WTC11 (cell line): Measurements from ENCODE around the gene GYPE. TPM values are rescaled to one million over a fixed set of nuclear protein-coding genes. Genes with fewer than 3 reads are reported as not detected.
A peak's percentile ranks its signal among the peaks of the same experiment; 100 is the strongest.
"Not testable (repeated sequence)": the region's sequence is repeated elsewhere in the genome, so short reads cannot be mapped to it uniquely, and the experiment has no call there.

ENCODE experiments used
- ATAC-seq: fragments of 200-7000 bp; cut with Tn5 transposase; 2 replicates; pipeline ENCODE4 v1.10.0; 2021; ENCODE audit warnings: mild to moderate bottlenecking, moderate library complexity
- CTCF ChIA-PET: fragments of 300-600 bp; sonication (Branson Sonifier 250); formaldehyde crosslinking; loops from one replicate; lab custom pipeline; 2021; ENCODE audit warnings: antibody characterized with exemption; lab: Charles Lee
- POLR2A ChIA-PET: fragments of 350-600 bp; sonication (Branson Sonifier 250); formaldehyde crosslinking; loops from one replicate; lab custom pipeline; 2021; ENCODE audit warnings: antibody characterized with exemption; lab: Charles Lee
- DNase-seq: peaks from one replicate; pipeline ENCODE4 v3.0.0; 2021; ENCODE audit warnings: low spot score
- H3K27ac Mint-ChIP-seq: 2 replicates; pipeline ENCODE4 v1.8.0; 2021; ENCODE audit warnings: mixed read lengths
- H3K27me3 Mint-ChIP-seq: 2 replicates; pipeline ENCODE4 v1.8.0; 2021; ENCODE audit warnings: low read depth, mild to moderate bottlenecking, moderate library complexity, mixed read lengths
- H3K36me3 Mint-ChIP-seq: 2 replicates; pipeline ENCODE4 v1.8.0; 2021; ENCODE audit warnings: mixed read lengths
- H3K4me1 Mint-ChIP-seq: 2 replicates; pipeline ENCODE4 v1.8.0; 2022; ENCODE audit warnings: mixed read lengths
- H3K4me3 Mint-ChIP-seq: 2 replicates; pipeline ENCODE4 v1.8.0; 2021; ENCODE audit warnings: mild to moderate bottlenecking, moderate library complexity, mixed read lengths
- H3K9me3 Mint-ChIP-seq: 2 replicates; pipeline ENCODE4 v1.8.0; 2021; ENCODE audit warnings: mixed read lengths
- ATF2 ChIP-seq: sonication (generic); formaldehyde crosslinking; IDR thresholded peaks from 2 replicates; pipeline ENCODE4 v1.8.1; 2022; ENCODE audit warnings: low read depth, missing genetic modification reagents, borderline replicate concordance
- CREB1 ChIP-seq: sonication (generic); formaldehyde crosslinking; IDR thresholded peaks from 2 replicates; pipeline ENCODE4 v1.8.0; 2023; ENCODE audit warnings: mild to moderate bottlenecking, missing genetic modification reagents
- ERG ChIP-seq: fragments of 250-450 bp; sonication (Bioruptor Pico); IDR thresholded peaks from 2 replicates; pipeline ENCODE4 v1.8.0; 2021; ENCODE audit warnings: mild to moderate bottlenecking
- ETV6 ChIP-seq: sonication (generic); formaldehyde crosslinking; IDR thresholded peaks from 2 replicates; pipeline ENCODE4 v1.8.1; 2022; ENCODE audit warnings: mild to moderate bottlenecking, missing genetic modification reagents
- FOXJ3 ChIP-seq: sonication (generic); formaldehyde crosslinking; IDR thresholded peaks from 2 replicates; pipeline ENCODE4 v1.9.0; 2021; ENCODE audit warnings: missing genetic modification reagents, mild to moderate bottlenecking, borderline replicate concordance
- IRF2 ChIP-seq: sonication (generic); formaldehyde crosslinking; IDR thresholded peaks from 2 replicates; pipeline ENCODE4 v1.8.0; 2022; ENCODE audit warnings: low read depth, missing genetic modification reagents, borderline replicate concordance
- JUN ChIP-seq: sonication (generic); formaldehyde crosslinking; IDR thresholded peaks from 2 replicates; pipeline ENCODE4 v1.8.0; 2023; ENCODE audit warnings: mild to moderate bottlenecking, missing genetic modification reagents
- MXD4 ChIP-seq: fragments of 250-450 bp; sonication (Bioruptor Pico); IDR thresholded peaks from 2 replicates; pipeline ENCODE4 v1.8.0; 2021; ENCODE audit warnings: mild to moderate bottlenecking, moderate library complexity, borderline replicate concordance
- NR2C2 ChIP-seq: sonication (generic); formaldehyde crosslinking; IDR thresholded peaks from 2 replicates; pipeline ENCODE4 v1.8.0; 2022; ENCODE audit warnings: mild to moderate bottlenecking, missing genetic modification reagents
- TEAD1 ChIP-seq: sonication (generic); formaldehyde crosslinking; IDR thresholded peaks from 2 replicates; pipeline ENCODE4 v1.8.0; 2022; ENCODE audit warnings: mild to moderate bottlenecking, missing genetic modification reagents
- TP53 ChIP-seq: sonication (generic); formaldehyde crosslinking; IDR thresholded peaks from 2 replicates; pipeline ENCODE4 v1.8.1; 2023; ENCODE audit warnings: mild to moderate bottlenecking, missing genetic modification reagents
- USF1 ChIP-seq: sonication (generic); formaldehyde crosslinking; IDR thresholded peaks from 2 replicates; pipeline ENCODE4 v1.8.0; 2022; ENCODE audit warnings: mild to moderate bottlenecking, missing genetic modification reagents
- ZNF138 ChIP-seq: sonication (generic); formaldehyde crosslinking; conservative IDR thresholded peaks from 2 replicates; pipeline ENCODE4 v1.8.1; 2022; ENCODE audit warnings: mild to moderate bottlenecking, moderate library complexity, missing genetic modification reagents
- ZNF425 ChIP-seq: fragments of 250-450 bp; sonication (Bioruptor Pico); conservative IDR thresholded peaks from 2 replicates; pipeline ENCODE4 v1.9.0; 2021; ENCODE audit warnings: mild to moderate bottlenecking
- total RNA-seq: library from RNA; stranded (reverse); gene quantifications from 3 replicates; pipeline ENCODE4 v1.2.3, GENCODE V29; 2021
- TF ChIP-seq, protein P1 (sequence below): sonication (generic); formaldehyde crosslinking; IDR thresholded peaks from 2 replicates; pipeline ENCODE4 v1.8.0; 2022; ENCODE audit warnings: mild to moderate bottlenecking, missing genetic modification reagents
- TF ChIP-seq, protein P2 (sequence below): sonication (generic); formaldehyde crosslinking; IDR thresholded peaks from 2 replicates; pipeline ENCODE4 v1.8.1; 2023; ENCODE audit warnings: mild to moderate bottlenecking, missing genetic modification reagents

GYPE gene
- total RNA-seq, 1 experiment from 2014 or later = not detected

DNA sequence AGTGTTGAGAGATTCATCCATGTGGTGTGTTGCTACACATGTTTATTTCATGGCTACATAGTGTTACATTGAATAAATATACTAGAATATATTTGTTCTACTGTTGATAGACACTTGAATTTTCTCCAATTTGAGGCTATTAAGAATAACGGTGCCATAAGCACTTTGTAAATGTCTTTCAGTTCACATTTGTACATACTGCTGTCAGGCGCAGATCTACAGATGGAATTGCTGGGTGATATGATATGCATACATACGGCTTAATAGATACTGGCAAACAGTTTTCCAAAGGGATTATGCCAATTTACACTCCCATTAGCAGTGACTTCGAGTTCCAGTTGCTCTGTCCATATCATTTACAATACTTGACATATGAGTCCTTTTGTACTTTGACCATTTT is 33.5 kb upstream of the GYPE start:
- H3K36me3 Mint-ChIP-seq, H3K9me3 Mint-ChIP-seq, H3K27ac Mint-ChIP-seq, ATAC-seq, H3K4me1 Mint-ChIP-seq, DNase-seq, CTCF ChIA-PET, POLR2A ChIA-PET, H3K4me3 Mint-ChIP-seq, H3K27me3 Mint-ChIP-seq: not testable (repeated sequence)

DNA sequence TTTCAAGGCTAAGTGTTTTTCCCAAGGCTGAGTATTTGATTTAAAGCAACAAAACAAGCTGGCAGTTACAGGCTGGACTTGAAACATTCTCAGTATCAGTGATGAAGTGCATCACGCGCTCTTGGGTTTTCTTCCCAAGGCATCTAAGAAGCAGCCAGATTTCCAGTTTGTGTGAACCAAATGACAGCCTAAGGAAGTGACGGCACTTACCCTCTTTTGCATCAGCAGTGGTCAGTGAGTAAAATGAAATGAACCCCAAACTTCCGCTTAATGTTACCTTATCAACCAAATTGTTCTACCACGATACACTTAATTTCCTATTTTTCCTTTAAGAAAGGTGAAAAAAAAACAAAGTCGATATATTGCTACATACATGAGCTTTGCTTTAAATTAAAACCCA is 15.8 kb upstream of the GYPE start:
- Mint-ChIP-seq H3K4me3 (no peak overlapping the region), H3K4me1 (no peaks in the 10 kb centered on the region), H3K27me3 (no peaks in the 10 kb centered on the region), H3K27ac (no peak overlapping the region), H3K9me3 (peaks cover 4% of the 10 kb centered on the region; the same call in 1 of the 2 replicates), H3K36me3 (no peaks in the 10 kb centered on the region)
- POLR2A ChIA-PET = no interaction called here
- CTCF ChIA-PET = no interaction called here
- TF ChIP-seq TEAD1 (CRISPR knock-in tag) (no peak), ZNF138 (CRISPR knock-in tag) (no peak), ATF2 (CRISPR knock-in tag) (no peak), FOXJ3 (no peak), NR2C2 (CRISPR knock-in tag) (no peak), CREB1 (no peak), IRF2 (no peak), ETV6 (no peak), MXD4 (no peak), TP53 (CRISPR knock-in tag) (no peak), JUN (CRISPR knock-in tag) (no peak), ZNF425 (CRISPR knock-in tag) (no peak), ERG (CRISPR knock-in tag) (no peak), USF1 (CRISPR knock-in tag) (no peak)
- TF ChIP-seq, protein P1, sequence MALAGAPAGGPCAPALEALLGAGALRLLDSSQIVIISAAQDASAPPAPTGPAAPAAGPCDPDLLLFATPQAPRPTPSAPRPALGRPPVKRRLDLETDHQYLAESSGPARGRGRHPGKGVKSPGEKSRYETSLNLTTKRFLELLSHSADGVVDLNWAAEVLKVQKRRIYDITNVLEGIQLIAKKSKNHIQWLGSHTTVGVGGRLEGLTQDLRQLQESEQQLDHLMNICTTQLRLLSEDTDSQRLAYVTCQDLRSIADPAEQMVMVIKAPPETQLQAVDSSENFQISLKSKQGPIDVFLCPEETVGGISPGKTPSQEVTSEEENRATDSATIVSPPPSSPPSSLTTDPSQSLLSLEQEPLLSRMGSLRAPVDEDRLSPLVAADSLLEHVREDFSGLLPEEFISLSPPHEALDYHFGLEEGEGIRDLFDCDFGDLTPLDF (CRISPR knock-in tag) = no peak
- TF ChIP-seq, protein P2, sequence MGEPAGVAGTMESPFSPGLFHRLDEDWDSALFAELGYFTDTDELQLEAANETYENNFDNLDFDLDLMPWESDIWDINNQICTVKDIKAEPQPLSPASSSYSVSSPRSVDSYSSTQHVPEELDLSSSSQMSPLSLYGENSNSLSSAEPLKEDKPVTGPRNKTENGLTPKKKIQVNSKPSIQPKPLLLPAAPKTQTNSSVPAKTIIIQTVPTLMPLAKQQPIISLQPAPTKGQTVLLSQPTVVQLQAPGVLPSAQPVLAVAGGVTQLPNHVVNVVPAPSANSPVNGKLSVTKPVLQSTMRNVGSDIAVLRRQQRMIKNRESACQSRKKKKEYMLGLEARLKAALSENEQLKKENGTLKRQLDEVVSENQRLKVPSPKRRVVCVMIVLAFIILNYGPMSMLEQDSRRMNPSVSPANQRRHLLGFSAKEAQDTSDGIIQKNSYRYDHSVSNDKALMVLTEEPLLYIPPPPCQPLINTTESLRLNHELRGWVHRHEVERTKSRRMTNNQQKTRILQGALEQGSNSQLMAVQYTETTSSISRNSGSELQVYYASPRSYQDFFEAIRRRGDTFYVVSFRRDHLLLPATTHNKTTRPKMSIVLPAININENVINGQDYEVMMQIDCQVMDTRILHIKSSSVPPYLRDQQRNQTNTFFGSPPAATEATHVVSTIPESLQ = no peak
- DNase-seq (no peak), ATAC-seq (no peak)

DNA sequence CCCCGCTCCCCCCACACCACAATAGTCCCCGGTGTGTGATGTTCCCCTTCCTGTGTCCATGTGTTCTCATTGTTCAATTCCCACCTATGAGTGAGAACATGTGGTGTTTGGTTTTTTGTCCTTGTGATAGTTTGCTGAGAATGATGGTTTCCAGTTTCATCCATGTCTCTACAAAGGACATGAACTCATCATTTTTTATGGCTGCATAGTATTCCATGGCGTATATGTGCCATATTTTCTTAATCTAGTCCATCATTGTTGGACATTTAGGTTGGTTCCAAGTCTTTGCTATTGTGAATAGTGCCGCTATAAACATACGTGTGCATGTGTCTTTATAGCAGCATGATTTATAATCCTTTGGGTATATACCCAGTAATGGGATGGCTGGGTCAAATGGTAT is 11.1 kb upstream of the GYPE start:
- CTCF ChIA-PET, H3K36me3 Mint-ChIP-seq, H3K9me3 Mint-ChIP-seq, ATAC-seq, DNase-seq, H3K4me1 Mint-ChIP-seq, H3K27ac Mint-ChIP-seq, H3K4me3 Mint-ChIP-seq, POLR2A ChIA-PET: not testable (repeated sequence)
- peaks cover 20% of the 10 kb centered on the region for H3K27me3 Mint-ChIP-seq

DNA sequence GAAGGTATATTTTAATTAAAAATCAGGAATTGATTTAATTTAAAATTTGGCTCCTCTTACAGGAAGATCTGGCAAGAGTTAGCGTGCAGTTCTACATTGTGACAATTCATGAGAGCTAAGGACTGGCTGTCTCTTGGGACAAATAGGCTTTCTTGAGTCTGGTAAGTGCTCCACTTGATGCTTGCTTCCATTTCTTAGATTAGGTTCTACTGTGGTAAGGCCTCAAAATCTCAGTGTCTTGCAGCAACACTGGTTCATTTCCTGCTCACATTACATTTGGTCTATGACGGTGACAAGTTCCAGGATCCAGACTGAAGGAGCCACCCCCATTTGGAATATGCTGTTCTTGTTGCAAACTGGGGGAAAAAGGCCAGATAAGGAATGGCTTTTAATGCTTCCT is 7.1 kb upstream of the GYPE start:
- CTCF ChIA-PET, DNase-seq, POLR2A ChIA-PET, H3K27ac Mint-ChIP-seq, ATAC-seq, H3K9me3 Mint-ChIP-seq, H3K36me3 Mint-ChIP-seq, H3K4me1 Mint-ChIP-seq: not testable (repeated sequence)
- Mint-ChIP-seq H3K27me3 (peaks cover 29% of the 10 kb centered on the region), H3K4me3 (peak overlapping the region; percentile 46; the same call in 1 of the 2 replicates)
